ENCODE data around the gene DNM3. TPM values are rescaled to one million over a fixed set of nuclear protein-coding genes. Genes with fewer than 3 reads are reported as not detected.

DNM3 gene
- polyA plus RNA-seq, 1 of the 3 experiments (the other 2 are of a cell fraction): 0.43 TPM

- peaks cover 7% of the 10 kb centered on the region for H3F3A ChIP-seq (replicated peaks; ENCODE audit: insufficient read depth)
- 0 out of 2 replicates have a peak overlapping the region, but pooled peaks have one; percentile 6 for H3K4me2 ChIP-seq
- no peaks in the 10 kb centered on the region for H3K36me3 ChIP-seq (replicated peaks in 1 of 2; ENCODE audit: control insufficient read depth in 1 of 2, insufficient read depth in 2 of 2, low read length in 1 of 2)
- H3K9me3 ChIP-seq: no peaks in the 10 kb centered on the region
- DNase-seq: no peak
- H3K4me3 ChIP-seq (ENCODE audit: low read depth in 2 of 2, low read length in 1 of 2): no peak overlapping the region
- no peaks in the 10 kb centered on the region for H3K27me3 ChIP-seq (ENCODE audit: insufficient read depth)
- ChIA-PET POLR2A (no interaction called here), CTCF (interaction anchor here (0.6 to 2.9 kb wide), 7 partner anchors 38 to 386 kb away, joined by 3 to 11 read pairs (median 4); no protein-coding TSS in a partner anchor)
- no peaks in the 10 kb centered on the region for H3K9me2 ChIP-seq
- H3K27ac ChIP-seq (ENCODE audit: low read depth in 2 of 2, low read length in 1 of 2): peak overlapping the region; percentile 10 to 17; a peak in 3 of 4 replicates
- H3K4me1 ChIP-seq (ENCODE audit: control insufficient read depth in 1 of 2, insufficient read depth in 2 of 2, low read depth in 1 of 2, low read length in 1 of 2): peaks cover 0 to 3% of the 10 kb centered on the region in 2 experiments; a peak in 2 of 4 replicates
- H3K79me2 ChIP-seq (ENCODE audit: insufficient read depth): no peaks in the 10 kb centered on the region
- 30% methylated on average over 5 of the region's 5 CpGs for WGBS (ENCODE audit: low lambda C conversion rate)
- peak; percentile 60 for TF ChIP-seq NFIC (IDR thresholded peaks at IDR 0.05; ENCODE audit: borderline replicate concordance)
- peak in 1 of 2 experiments; percentile 31; a peak in 1 of 4 replicates for TF ChIP-seq EP300 (IDR thresholded peaks at IDR 0.05; ENCODE audit: borderline replicate concordance in 1 of 2, low read depth in 1 of 2, low read length in 1 of 2)
- no peak for TF ChIP-seq ELF1 (IDR thresholded peaks at IDR 0.05)
- peak; percentile 71 for TF ChIP-seq FOSL2 (IDR thresholded peaks at IDR 0.05; ENCODE audit: borderline replicate concordance, low read depth)
- peak; percentile 38; the same call in 1 of the 2 replicates for TF ChIP-seq TCF12 (IDR thresholded peaks at IDR 0.05)
- TF ChIP-seq TEAD4 (IDR thresholded peaks at IDR 0.05; ENCODE audit: borderline replicate concordance, insufficient read depth): 0 out of 2 replicates have a peak, but pooled peaks have one; percentile 25
- no peak for TF ChIP-seq TAF1 (IDR thresholded peaks at IDR 0.05; ENCODE audit: borderline replicate concordance, low read depth, low read length)
- TF ChIP-seq MAX (IDR thresholded peaks at IDR 0.05; ENCODE audit: low read depth): 0 out of 2 replicates have a peak, but pooled peaks have one; percentile 18
- H4K20me1 ChIP-seq (ENCODE audit: insufficient read depth): no peaks in the 10 kb centered on the region
- H3K9ac ChIP-seq: no peak overlapping the region
- H2AFZ ChIP-seq (ENCODE audit: low read depth): peak overlapping the region; percentile 68
Observed at GRCh38 chr1:172040466-172040865, 199.2 kb downstream of the DNM3 start.

- Histone ChIP-seq H3K4me2 (no peak overlapping the region), H3K36me3 (replicated peaks in 1 of 2; ENCODE audit: control insufficient read depth in 1 of 2, insufficient read depth in 2 of 2, low read length in 1 of 2) (no peaks in the 10 kb centered on the region), H2AFZ (ENCODE audit: low read depth) (peak overlapping the region; percentile 68; the same call in 1 of the 2 replicates), H3K27me3 (ENCODE audit: insufficient read depth) (no peaks in the 10 kb centered on the region), H3F3A (replicated peaks; ENCODE audit: insufficient read depth) (peaks cover 7% of the 10 kb centered on the region), H3K4me3 (ENCODE audit: low read depth in 2 of 2, low read length in 1 of 2) (no peak overlapping the region), H4K20me1 (ENCODE audit: insufficient read depth) (no peaks in the 10 kb centered on the region), H3K79me2 (ENCODE audit: insufficient read depth) (no peaks in the 10 kb centered on the region), H3K27ac (ENCODE audit: low read depth in 2 of 2, low read length in 1 of 2) (no peak overlapping the region), H3K9ac (no peak overlapping the region), H3K9me3 (no peaks in the 10 kb centered on the region), H3K9me2 (no peaks in the 10 kb centered on the region), H3K4me1 (ENCODE audit: control insufficient read depth in 1 of 2, insufficient read depth in 2 of 2, low read depth in 1 of 2, low read length in 1 of 2) (peaks cover 0 to 3% of the 10 kb centered on the region in 2 experiments; a peak in 2 of 4 replicates)
- ChIA-PET POLR2A (no interaction called here), CTCF (interaction anchor here (0.6 to 2.9 kb wide), 5 partner anchors 38 to 403 kb away, joined by 3 to 11 read pairs (median 4); no protein-coding TSS in a partner anchor)
- no peak for DNase-seq
- TF ChIP-seq, protein P1, sequence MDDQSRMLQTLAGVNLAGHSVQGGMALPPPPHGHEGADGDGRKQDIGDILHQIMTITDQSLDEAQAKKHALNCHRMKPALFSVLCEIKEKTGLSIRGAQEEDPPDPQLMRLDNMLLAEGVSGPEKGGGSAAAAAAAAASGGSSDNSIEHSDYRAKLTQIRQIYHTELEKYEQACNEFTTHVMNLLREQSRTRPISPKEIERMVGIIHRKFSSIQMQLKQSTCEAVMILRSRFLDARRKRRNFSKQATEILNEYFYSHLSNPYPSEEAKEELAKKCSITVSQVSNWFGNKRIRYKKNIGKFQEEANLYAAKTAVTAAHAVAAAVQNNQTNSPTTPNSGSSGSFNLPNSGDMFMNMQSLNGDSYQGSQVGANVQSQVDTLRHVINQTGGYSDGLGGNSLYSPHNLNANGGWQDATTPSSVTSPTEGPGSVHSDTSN (IDR thresholded peaks at IDR 0.05): no peak
- TF ChIP-seq, protein P2, sequence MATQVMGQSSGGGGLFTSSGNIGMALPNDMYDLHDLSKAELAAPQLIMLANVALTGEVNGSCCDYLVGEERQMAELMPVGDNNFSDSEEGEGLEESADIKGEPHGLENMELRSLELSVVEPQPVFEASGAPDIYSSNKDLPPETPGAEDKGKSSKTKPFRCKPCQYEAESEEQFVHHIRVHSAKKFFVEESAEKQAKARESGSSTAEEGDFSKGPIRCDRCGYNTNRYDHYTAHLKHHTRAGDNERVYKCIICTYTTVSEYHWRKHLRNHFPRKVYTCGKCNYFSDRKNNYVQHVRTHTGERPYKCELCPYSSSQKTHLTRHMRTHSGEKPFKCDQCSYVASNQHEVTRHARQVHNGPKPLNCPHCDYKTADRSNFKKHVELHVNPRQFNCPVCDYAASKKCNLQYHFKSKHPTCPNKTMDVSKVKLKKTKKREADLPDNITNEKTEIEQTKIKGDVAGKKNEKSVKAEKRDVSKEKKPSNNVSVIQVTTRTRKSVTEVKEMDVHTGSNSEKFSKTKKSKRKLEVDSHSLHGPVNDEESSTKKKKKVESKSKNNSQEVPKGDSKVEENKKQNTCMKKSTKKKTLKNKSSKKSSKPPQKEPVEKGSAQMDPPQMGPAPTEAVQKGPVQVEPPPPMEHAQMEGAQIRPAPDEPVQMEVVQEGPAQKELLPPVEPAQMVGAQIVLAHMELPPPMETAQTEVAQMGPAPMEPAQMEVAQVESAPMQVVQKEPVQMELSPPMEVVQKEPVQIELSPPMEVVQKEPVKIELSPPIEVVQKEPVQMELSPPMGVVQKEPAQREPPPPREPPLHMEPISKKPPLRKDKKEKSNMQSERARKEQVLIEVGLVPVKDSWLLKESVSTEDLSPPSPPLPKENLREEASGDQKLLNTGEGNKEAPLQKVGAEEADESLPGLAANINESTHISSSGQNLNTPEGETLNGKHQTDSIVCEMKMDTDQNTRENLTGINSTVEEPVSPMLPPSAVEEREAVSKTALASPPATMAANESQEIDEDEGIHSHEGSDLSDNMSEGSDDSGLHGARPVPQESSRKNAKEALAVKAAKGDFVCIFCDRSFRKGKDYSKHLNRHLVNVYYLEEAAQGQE (IDR thresholded peaks at IDR 0.05; ENCODE audit: low read depth, low read length): no peak
- TF ChIP-seq TEAD4 (IDR thresholded peaks at IDR 0.05; ENCODE audit: borderline replicate concordance, insufficient read depth): no peak
- no peak for TF ChIP-seq SIN3A (IDR thresholded peaks at IDR 0.05; ENCODE audit: borderline replicate concordance, low read depth, low read length)
- no peak for TF ChIP-seq NFIC (IDR thresholded peaks at IDR 0.05; ENCODE audit: borderline replicate concordance)
- no peak for TF ChIP-seq SMC3 (IDR thresholded peaks at IDR 0.05; ENCODE audit: low read depth, low read length)
- TF ChIP-seq JUND (IDR thresholded peaks at IDR 0.05): no peak
Observed at GRCh38 chr1:172041102-172041501, 199.8 kb downstream of the DNM3 start.
